Gastrocnemius medialis (tissue), 4 donors: Measurements from ENCODE around the gene OBSCN.

Experiments
- POLR2A ChIP-seq, 2 donors: fragments of 450-650 bp; IDR thresholded peaks; one replicate each; pipeline ENCODE4 v1.6.1; 2017; ENCODE audit warnings: antibody characterized with exemption in 2 of 2, mild to moderate bottlenecking in 2 of 2, moderate library complexity in 2 of 2
- TF ChIP-seq, protein P1 (sequence below), 5 experiments: fragments of 450-650 bp in 3 of 5; fragments of 200-600 bp in 2 of 5; sonication (generic) in 2 of 5; IDR thresholded peaks in 4 of 5; conservative IDR thresholded peaks in 1 of 5; 1 replicate in 4 of 5; 2 replicates in 1 of 5; pipeline ENCODE4 v1.5.1; 2016 to 2019; ENCODE audit warnings: antibody characterized with exemption in 5 of 5, mild to moderate bottlenecking in 3 of 5, moderate library complexity in 3 of 5

DNA sequence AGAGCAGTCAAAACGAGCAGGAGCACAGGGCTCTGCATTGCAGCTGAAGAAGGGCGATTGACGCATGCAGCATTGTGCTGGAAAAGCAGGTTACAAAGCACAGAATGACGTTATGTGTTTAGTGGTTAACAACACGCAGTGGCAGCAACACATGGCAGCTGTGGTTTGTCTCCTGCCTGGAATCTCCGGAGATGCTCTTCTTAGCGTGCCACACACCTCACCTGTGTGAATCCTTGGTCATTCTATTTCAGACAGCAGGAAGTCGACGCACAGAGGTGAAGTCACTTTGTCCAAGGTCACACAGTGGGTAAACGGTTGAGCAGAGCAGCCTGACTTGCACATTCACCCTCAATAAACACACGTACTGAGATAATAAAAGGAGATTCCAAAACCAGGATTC lies 14.7 kb downstream of the OBSCN start:
- TF ChIP-seq, protein P1, sequence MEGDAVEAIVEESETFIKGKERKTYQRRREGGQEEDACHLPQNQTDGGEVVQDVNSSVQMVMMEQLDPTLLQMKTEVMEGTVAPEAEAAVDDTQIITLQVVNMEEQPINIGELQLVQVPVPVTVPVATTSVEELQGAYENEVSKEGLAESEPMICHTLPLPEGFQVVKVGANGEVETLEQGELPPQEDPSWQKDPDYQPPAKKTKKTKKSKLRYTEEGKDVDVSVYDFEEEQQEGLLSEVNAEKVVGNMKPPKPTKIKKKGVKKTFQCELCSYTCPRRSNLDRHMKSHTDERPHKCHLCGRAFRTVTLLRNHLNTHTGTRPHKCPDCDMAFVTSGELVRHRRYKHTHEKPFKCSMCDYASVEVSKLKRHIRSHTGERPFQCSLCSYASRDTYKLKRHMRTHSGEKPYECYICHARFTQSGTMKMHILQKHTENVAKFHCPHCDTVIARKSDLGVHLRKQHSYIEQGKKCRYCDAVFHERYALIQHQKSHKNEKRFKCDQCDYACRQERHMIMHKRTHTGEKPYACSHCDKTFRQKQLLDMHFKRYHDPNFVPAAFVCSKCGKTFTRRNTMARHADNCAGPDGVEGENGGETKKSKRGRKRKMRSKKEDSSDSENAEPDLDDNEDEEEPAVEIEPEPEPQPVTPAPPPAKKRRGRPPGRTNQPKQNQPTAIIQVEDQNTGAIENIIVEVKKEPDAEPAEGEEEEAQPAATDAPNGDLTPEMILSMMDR (IDR thresholded peaks at IDR 0.05 in 4 of 5, conservative IDR thresholded peaks at IDR 0.05 in 1 of 5) = no peak
- no peak for TF ChIP-seq POLR2A (IDR thresholded peaks at IDR 0.05)
